Naive thymus-derived CD8-positive, alpha-beta T cell (primary cell): ENCODE data around the gene CPOX. TPM values are rescaled to one million over a fixed set of nuclear protein-coding genes. Genes with fewer than 3 reads are reported as not detected.

Source experiments
- ATAC-seq, 2 donors: fragments of 150-1000 bp; cut with Tn5 transposase in 1 of 2; sonication (Bioruptor Pico), chemical (Tn5 transposase) in 1 of 2; 1 replicate in 1 of 2; 2 replicates in 1 of 2; pipeline ENCODE4 v1.10.0; 2021; ENCODE audit warnings: mild to moderate bottlenecking in 2 of 2, moderate library complexity in 2 of 2
- POLR2A ChIA-PET: fragments of 350-600 bp; sonication (Branson Sonifier 250); formaldehyde crosslinking; loops from one replicate; lab custom pipeline; 2021; ENCODE audit warnings: antibody characterized with exemption; lab: Charles Lee
- DNase-seq, 10 donors: peaks; one replicate each; pipeline versions ENCODE4 v3.0.0 to v3.0.0-alpha.2; 2020 to 2022
- H3K27ac Mint-ChIP-seq, 10 donors: one replicate each; pipeline ENCODE4 v1.8.0; 2020 to 2022; ENCODE audit warnings: mild to moderate bottlenecking in 10 of 10, mixed read lengths in 10 of 10, moderate library complexity in 4 of 10, inconsistent platforms in 1 of 10
- H3K27me3 Mint-ChIP-seq, 5 donors: one replicate each; pipeline ENCODE4 v1.8.0; 2021 to 2022; ENCODE audit warnings: mixed read lengths in 5 of 5
- H3K36me3 Mint-ChIP-seq, 3 donors: one replicate each; pipeline ENCODE4 v1.8.0; 2020 to 2022; ENCODE audit warnings: mixed read lengths in 3 of 3, mild to moderate bottlenecking in 2 of 3, inconsistent platforms in 1 of 3
- H3K4me1 Mint-ChIP-seq, 4 donors: one replicate each; pipeline ENCODE4 v1.8.0; 2021 to 2022; ENCODE audit warnings: mixed read lengths in 4 of 4
- H3K4me3 Mint-ChIP-seq, 10 donors: one replicate each; pipeline ENCODE4 v1.8.0; 2020 to 2022; ENCODE audit warnings: mild to moderate bottlenecking in 10 of 10, mixed read lengths in 10 of 10, moderate library complexity in 6 of 10, inconsistent platforms in 1 of 10
- H3K9me3 Mint-ChIP-seq, 9 donors: one replicate each; pipeline ENCODE4 v1.8.0; 2020 to 2022; ENCODE audit warnings: mixed read lengths in 9 of 9, mild to moderate bottlenecking in 3 of 9, inconsistent platforms in 1 of 9, moderate library complexity in 1 of 9
- polyA plus RNA-seq, 3 donors: library from polyadenylated mRNA; unstranded; fragments of 300-500 nt; fragmentation: Illumina TruSeq; gene quantifications; one replicate each; pipeline ENCODE4 v1.2.3, GENCODE V29; 2021
- total RNA-seq, 8 experiments: library from RNA in 2 of 8; stranded (reverse) in 2 of 8; gene quantifications; one replicate each; pipeline ENCODE4 v1.2.3 and lab custom pipeline; 2021 to 2026

Gene CPOX
- total and polyA plus RNA-seq, 5 experiments from 2014 or later = 2.4 to 27.1 (median 3.4) TPM

DNA sequence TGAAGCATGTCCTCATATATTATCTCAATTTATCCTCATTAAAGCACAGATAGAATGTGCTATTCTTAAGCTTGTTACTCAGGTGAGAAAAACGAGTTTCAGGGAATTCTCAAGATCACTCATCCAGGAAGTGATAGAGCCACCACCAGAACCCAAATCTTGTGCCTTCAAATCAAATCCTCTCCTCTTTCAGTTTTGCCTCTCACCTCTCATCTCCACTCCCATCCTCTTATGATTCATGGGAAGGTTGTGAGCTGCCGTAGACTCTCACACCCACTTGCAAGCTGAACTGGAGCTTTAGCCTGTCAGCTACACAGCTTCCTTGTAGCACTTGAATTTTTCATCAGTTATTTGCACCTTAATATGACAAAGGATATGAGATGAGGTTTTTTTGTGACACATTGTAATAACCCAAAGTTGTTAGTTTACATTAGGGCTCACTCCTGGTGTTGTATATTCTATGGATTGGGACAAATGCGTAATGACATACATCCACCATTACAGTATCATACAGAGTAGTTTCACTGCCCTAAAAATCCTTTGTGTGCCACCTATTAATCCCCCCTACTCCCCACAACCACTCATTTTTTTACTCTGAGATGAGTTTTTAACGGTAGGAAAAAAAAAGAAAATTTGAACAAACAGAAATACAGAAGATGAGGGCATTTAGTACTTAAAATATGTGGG, 35.9 kb downstream of the CPOX start:
- Mint-ChIP-seq H3K4me1 (peaks cover 6 to 51% (median 29%) of the 10 kb centered on the region in 4 donors), H3K9me3 (peaks cover 0 to 12% (median 0%) of the 10 kb centered on the region in 9 donors), H3K4me3 (peak overlapping the region in 2 of 10 donors; percentile 16 to 28), H3K27me3 (no peaks in the 10 kb centered on the region), H3K36me3 (no peaks in the 10 kb centered on the region), H3K27ac (peak overlapping the region in 9 of 10 donors; percentile 30 to 89 (median 65))
- no peak for DNase-seq
- POLR2A ChIA-PET = interaction anchor here (0.5 to 1.9 kb wide), 2 partner anchors 19 to 34 kb away, joined by 3 to 4 read pairs; partner anchors contain the start of gene CLDND1
- no peak for ATAC-seq

DNA sequence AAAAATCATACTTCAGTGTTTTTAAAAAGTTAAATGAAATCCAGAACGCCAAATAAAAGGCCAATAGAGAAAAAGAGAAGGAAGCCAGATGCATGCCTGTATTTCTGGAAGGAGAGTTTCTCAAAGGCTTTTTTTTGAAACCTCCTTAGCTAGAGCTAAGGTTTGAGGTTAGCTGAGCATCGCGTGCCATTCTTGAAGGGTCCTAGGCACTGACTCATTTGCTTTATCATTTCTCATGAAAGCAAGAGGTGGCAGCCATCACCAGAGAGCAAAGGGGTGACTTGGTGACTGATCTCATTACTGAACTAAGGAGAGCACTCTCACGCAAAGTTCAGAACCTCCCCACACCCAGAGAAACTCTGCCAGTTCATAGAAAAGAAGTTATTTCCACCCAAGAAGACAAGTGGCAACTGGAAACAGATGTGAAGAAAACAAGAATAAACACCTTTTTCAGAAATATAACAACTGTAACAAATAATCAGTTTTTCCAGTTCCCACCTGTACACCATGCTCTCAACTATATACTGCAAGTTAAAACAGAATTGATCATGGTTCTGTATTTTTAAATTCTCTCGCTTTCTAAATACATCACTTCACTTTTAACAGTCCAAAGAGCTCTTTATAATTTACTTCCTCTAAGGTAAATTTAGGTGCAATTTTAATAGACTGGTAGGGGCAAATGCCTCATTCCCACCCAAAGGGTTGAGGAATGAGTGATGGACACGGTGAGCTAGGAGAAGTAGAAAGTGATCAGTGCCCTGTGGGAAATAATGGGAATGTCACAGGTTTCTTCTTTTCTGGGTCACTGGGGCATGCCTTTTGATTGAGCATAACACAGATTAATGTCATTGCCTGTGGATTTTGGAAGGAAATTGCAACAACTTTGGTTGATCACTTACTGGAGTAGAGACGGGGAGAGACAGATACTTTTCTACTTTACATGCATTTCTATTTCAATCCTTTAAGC, 37.0 kb downstream of the CPOX start:
- Mint-ChIP-seq H3K4me1 (peaks cover 6 to 54% (median 24%) of the 10 kb centered on the region in 4 donors), H3K36me3 (no peaks in the 10 kb centered on the region), H3K4me3 (peak overlapping the region in 3 of 10 donors; percentile 8 to 64 (median 60))

DNA sequence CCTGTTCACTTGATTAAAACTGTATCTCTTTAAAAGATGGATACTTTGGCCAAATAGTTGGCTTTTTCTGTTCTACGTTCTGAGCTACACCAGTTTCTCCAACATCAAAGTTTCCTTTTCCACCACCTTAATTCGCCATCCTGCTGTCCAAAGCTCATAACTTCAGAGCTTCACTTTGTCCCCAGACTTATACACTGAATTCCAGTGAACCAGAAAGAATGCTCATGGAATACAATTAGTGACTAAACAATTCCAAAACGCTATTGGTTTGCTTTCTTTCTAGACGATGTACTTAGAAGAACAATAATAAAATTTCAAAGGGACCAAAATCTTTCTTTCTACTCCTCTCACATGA, 38.4 kb downstream of the CPOX start:
- Mint-ChIP-seq H3K4me1 (peaks cover 6 to 54% (median 24%) of the 10 kb centered on the region in 4 donors), H3K27me3 (no peaks in the 10 kb centered on the region), H3K9me3 (peaks cover 0 to 4% (median 0%) of the 10 kb centered on the region in 9 donors), H3K4me3 (no peak overlapping the region), H3K36me3 (no peaks in the 10 kb centered on the region), H3K27ac (peak overlapping the region in 3 of 10 donors; percentile 36 to 86 (median 81))
- ATAC-seq (no peak), DNase-seq (no peak)
- POLR2A ChIA-PET = no interaction called here

More for the DNA sequence above, 37.0 kb downstream of the CPOX start:
- Mint-ChIP-seq H3K27me3 (no peaks in the 10 kb centered on the region), H3K27ac (peak overlapping the region in 7 of 10 donors; percentile 3 to 86 (median 61)), H3K9me3 (peaks cover 0 to 12% (median 0%) of the 10 kb centered on the region in 9 donors)
- POLR2A ChIA-PET = interaction anchor here (0.6 to 1.9 kb wide), 3 partner anchors 10 to 33 kb away, joined by 3 to 4 read pairs (median 3); partner anchors contain the start of gene CLDND1
- ATAC-seq = peak; percentile 69 to 90
- peak in 2 of 10 donors; percentile 25 to 73 for DNase-seq

DNA sequence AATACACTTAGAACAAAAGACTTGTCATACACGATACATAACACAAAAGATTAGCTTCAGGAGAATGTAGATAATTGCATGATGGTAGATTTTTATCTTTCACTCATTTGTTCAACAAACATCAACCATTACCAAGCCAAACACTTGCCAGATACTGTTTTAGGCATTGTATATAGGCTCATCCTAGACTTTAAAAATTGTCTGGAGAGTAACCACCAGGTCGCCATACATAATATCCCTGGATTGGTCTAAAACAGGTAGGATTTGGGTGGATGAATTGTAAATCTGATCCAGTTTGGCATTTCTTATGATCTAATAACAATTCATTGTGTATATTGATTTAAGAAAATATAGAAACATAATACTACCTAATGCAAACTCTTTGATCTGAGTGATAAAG, 38.8 kb downstream of the CPOX start:
- Mint-ChIP-seq H3K27me3 (no peaks in the 10 kb centered on the region), H3K27ac (peak overlapping the region in 2 of 10 donors; percentile 81 to 86), H3K4me3 (no peak overlapping the region), H3K9me3 (no peaks in the 10 kb centered on the region), H3K4me1 (peaks cover 6 to 54% (median 24%) of the 10 kb centered on the region in 4 donors), H3K36me3 (no peaks in the 10 kb centered on the region)
- POLR2A ChIA-PET = no interaction called here
- ATAC-seq = no peak
- DNase-seq = no peak

DNA sequence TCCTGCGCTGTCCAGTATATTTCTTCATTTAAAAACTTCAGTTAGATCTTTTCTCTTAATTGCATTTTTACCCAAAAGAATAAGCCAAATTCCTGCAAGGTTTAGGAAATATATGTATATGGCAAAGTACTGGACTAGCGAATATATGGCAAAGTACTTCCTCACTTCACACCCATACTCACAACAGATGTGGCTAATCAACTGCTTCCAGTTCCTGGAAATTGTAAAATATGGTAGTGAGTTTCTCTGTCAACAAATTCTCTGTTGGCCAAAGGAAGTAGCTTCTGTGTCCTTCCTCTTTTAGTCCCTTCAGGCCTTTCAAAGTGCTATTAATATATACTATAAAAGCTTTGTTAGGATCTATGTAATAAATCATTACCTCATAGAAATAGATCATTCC, 39.7 kb downstream of the CPOX start:
- ATAC-seq (no peak), DNase-seq (no peak)
- no peaks in the 10 kb centered on the region for H3K27me3 Mint-ChIP-seq
- H3K36me3 Mint-ChIP-seq = no peaks in the 10 kb centered on the region
- POLR2A ChIA-PET = no interaction called here
- H3K4me1 Mint-ChIP-seq = peaks cover 6 to 52% (median 24%) of the 10 kb centered on the region in 4 donors
- no peak overlapping the region for H3K4me3 Mint-ChIP-seq
- peak overlapping the region in 2 of 10 donors; percentile 26 to 86 for H3K27ac Mint-ChIP-seq
- no peaks in the 10 kb centered on the region for H3K9me3 Mint-ChIP-seq

DNA sequence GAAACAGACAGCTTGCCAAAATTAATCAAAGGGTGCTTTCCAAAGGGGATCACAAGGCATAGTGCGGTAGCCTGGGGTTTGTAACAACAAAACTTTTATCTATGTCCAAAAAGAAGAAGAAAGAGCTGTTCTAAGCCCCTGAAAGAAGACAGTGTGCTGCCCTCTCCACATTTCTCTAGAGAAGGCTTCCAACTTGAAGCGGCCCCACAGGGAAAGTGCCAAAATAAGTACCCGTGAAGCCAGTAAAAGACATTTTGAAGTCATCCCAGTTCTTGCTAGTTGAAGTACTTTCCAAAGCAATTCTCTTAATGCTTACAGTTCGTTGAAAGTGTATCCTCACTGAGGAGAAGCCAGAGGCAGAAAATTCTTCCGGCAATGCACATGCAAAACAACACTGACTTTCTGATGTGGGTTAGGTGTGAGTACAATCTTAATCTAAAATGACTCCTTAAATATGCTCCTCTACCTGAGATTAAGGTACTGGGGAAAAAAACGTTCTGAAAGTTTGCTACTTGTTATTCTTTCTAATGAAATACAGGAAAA, 40.3 kb downstream of the CPOX start:
- ATAC-seq = no peak
- no peaks in the 10 kb centered on the region for H3K27me3 Mint-ChIP-seq
- DNase-seq = no peak
- peaks cover 6 to 49% (median 22%) of the 10 kb centered on the region in 4 donors for H3K4me1 Mint-ChIP-seq
- POLR2A ChIA-PET = no interaction called here
- peak overlapping the region in 4 of 10 donors; percentile 12 to 75 (median 24) for H3K27ac Mint-ChIP-seq
- H3K36me3 Mint-ChIP-seq = no peaks in the 10 kb centered on the region
- no peak overlapping the region for H3K4me3 Mint-ChIP-seq
- H3K9me3 Mint-ChIP-seq = no peaks in the 10 kb centered on the region

DNA sequence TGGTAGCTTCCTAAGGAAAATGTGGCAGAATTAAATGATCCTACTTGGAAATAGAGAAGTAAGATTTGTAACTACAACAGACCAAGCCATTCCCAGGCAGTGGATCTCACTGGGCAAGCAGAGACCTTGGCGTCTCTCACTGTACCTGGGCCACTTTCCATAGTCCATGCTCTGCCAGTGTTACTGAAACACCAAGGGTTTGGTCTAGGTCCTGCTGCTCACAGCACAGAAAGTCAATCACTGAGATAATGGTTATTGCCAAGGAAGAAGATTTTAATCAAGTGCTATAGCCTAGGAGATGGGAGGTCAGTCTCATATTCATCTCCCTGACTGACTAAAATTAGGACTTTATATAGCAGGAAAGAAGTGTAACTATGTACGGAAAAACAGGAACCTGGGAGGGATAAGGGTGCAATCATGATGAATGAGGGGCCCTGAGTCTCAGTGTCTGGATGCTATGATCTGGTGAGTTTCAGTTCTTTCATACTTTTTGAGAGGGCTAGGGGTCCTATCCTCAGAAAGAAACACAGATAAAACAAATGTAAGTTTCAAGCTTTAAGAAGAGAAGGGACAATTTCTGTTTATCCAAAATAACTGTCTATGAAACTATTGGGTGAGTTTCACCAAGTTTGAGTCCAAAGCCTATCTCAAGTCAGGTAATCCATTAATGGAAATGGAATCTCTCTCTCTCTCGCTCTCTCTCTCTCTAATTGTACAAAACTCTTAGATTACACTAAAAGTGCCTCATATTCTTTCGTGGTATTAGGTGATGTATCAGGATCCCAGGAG, 41.0 kb downstream of the CPOX start:
- H3K9me3 Mint-ChIP-seq = no peaks in the 10 kb centered on the region
- POLR2A ChIA-PET = no interaction called here
- peaks cover 6 to 46% (median 18%) of the 10 kb centered on the region in 4 donors for H3K4me1 Mint-ChIP-seq
- DNase-seq (no peak), ATAC-seq (no peak)
- peak overlapping the region in 6 of 10 donors; percentile 2 to 75 (median 24) for H3K27ac Mint-ChIP-seq
- no peaks in the 10 kb centered on the region for H3K36me3 Mint-ChIP-seq
- no peaks in the 10 kb centered on the region for H3K27me3 Mint-ChIP-seq
- H3K4me3 Mint-ChIP-seq = peak overlapping the region in 1 of 10 donors; percentile 8

DNA sequence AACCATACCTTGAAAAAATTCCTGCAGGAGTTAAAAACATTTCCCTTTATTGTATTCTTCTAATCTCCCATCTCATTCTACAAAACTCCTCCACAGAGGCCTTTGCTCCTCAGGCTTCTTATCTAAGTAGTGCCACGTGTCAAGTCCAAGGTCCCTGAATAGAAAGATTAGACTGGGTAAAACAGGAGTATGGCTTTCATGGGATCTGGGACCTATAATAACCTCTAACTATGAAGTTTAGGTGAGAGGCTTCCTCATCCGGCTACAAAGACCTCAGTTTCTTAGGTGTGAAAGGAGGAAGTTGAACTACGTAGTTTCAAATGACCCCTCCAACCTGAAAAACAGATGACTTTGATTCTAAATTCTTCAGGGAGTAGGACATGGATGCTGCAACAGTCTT, 41.7 kb downstream of the CPOX start:
- peak overlapping the region in 1 of 10 donors; percentile 8 for H3K4me3 Mint-ChIP-seq
- peaks cover 4 to 40% (median 12%) of the 10 kb centered on the region in 4 donors for H3K4me1 Mint-ChIP-seq
- DNase-seq (no peak), ATAC-seq (no peak)
- POLR2A ChIA-PET = no interaction called here
- no peaks in the 10 kb centered on the region for H3K9me3 Mint-ChIP-seq
- no peaks in the 10 kb centered on the region for H3K27me3 Mint-ChIP-seq
- peak overlapping the region in 5 of 10 donors; percentile 2 to 75 (median 43) for H3K27ac Mint-ChIP-seq
- H3K36me3 Mint-ChIP-seq = no peaks in the 10 kb centered on the region

DNA sequence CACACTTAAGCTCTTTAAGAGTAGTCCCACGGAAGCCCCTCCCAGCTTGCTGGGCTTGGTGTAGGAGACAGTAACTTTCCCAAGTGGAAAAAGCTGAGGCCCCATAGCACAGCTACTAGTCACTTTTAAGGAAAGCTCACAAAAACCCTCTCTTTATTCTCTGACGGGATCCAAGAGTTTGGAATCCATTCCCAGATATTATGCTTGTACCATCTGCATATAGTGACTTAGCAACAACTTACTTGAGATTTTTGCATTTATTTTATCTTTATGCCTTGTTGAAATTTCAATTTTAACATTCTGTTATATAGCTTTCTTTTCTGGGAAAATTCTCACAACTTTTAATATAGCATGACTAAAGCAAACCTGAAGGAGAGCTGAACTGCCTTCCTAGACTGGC, 42.2 kb downstream of the CPOX start:
- Mint-ChIP-seq H3K27me3 (no peaks in the 10 kb centered on the region), H3K27ac (no peak overlapping the region), H3K4me3 (no peak overlapping the region), H3K4me1 (peaks cover 4 to 37% (median 8%) of the 10 kb centered on the region in 4 donors), H3K36me3 (no peaks in the 10 kb centered on the region), H3K9me3 (no peaks in the 10 kb centered on the region)
- DNase-seq = no peak
- no peak for ATAC-seq
- POLR2A ChIA-PET = interaction anchor here (2.4 kb wide), 1 partner anchor 13 kb away, joined by 8 read pairs; no protein-coding TSS in a partner anchor

DNA sequence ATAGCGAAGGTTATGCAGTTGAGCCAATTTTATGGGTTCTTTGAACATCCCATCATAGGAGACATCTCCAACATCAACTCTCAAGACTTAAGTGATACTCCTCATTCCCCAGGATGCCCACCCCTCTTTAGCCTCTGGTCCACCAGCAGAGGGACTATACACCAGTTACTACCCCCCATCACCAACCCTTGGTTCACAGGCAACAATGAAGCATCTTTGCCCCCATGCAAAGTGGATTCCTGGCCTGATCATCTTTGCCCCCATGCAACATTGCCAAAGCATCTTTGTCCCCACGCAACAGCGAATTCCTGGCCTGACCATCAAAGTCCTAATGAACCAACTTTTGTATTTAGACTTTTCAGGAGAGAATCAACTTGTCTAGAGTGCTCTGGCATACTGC, 42.6 kb downstream of the CPOX start:
- POLR2A ChIA-PET = interaction anchor here (2.4 kb wide), 1 partner anchor 14 kb away, joined by 8 read pairs; no protein-coding TSS in a partner anchor
- ATAC-seq = no peak
- Mint-ChIP-seq H3K4me3 (no peak overlapping the region), H3K4me1 (peaks cover under 1 to 36% (median 7%) of the 10 kb centered on the region in 4 donors), H3K9me3 (no peaks in the 10 kb centered on the region), H3K27me3 (no peaks in the 10 kb centered on the region), H3K36me3 (no peaks in the 10 kb centered on the region), H3K27ac (no peak overlapping the region)
- DNase-seq = no peak

DNA sequence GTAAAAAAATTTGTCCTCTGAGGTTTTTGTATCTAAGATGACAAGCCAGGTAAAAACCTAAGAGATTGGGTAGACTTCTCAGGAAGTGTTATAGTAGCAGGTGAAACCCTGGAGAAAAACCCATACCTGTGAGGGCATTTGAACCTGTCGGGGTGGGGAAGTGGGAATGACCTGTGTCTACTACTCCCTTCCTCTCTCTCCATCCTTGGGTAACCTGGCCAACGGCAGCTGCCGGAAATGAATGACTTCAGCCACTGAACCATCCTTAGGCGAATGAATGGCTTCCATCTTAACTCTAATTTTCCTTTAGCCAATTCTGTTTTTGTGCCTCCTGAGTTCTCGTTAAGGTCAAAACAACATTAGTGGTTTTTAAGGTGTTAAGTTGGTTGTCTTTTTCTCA, 44.9 kb downstream of the CPOX start:
- Mint-ChIP-seq H3K4me3 (no peak overlapping the region), H3K9me3 (no peaks in the 10 kb centered on the region), H3K27me3 (no peaks in the 10 kb centered on the region), H3K36me3 (no peaks in the 10 kb centered on the region), H3K4me1 (peaks cover 0 to 26% (median 4%) of the 10 kb centered on the region in 4 donors), H3K27ac (no peak overlapping the region)
- POLR2A ChIA-PET = no interaction called here
- ATAC-seq (no peak), DNase-seq (no peak)
